ENCODE results near the gene RTP5. TPM values are rescaled to one million over a fixed set of nuclear protein-coding genes. Genes with fewer than 3 reads are reported as not detected.
A peak's percentile ranks its signal among the peaks of the same experiment; 100 is the strongest.

Gene RTP5
- total and polyA plus RNA-seq, 2 of the 8 experiments (the other 6 are each of a cell fraction or from before 2014, with no cell fraction given) = not detected

- H2BK12ac ChIP-seq (ENCODE audit: low read depth, low read length) = 0 out of 2 replicates have a peak overlapping the region, but pooled peaks have one; percentile 50
- CTCF ChIA-PET (ENCODE audit: partially characterized antibody) = no interaction called here
- DNase-seq (ENCODE audit: low read depth in 1 of 2, low spot score in 2 of 2) = no peak
Measured at GRCh38 chr2:241885291-241885945, 15.9 kb downstream of the RTP5 start.

More at GRCh38 chr2:241885291-241885945, 15.9 kb downstream of the RTP5 start:
- Histone ChIP-seq H3K56ac (replicated peaks; ENCODE audit: insufficient read length, low read depth, low read length) (no peak overlapping the region), H4K91ac (replicated peaks; ENCODE audit: insufficient read length, low read length) (no peak overlapping the region), H3K23ac (ENCODE audit: insufficient read length) (no peak overlapping the region), H4K5ac (ENCODE audit: insufficient read length, low read depth, low read length) (no peak overlapping the region), H3K4me3 (ENCODE audit: extremely low read depth in 1 of 4, insufficient read depth in 2 of 4, low read depth in 3 of 4, low read length in 4 of 4) (no peak overlapping the region), H2BK120ac (replicated peaks; ENCODE audit: low read depth, low read length) (no peak overlapping the region), H2AK5ac (ENCODE audit: low read depth, low read length) (peak overlapping the region; percentile 53; the same call in 1 of the 2 replicates), H4K8ac (ENCODE audit: extremely low read depth, insufficient read depth, low read length) (no peak overlapping the region; the same call in 1 of the 2 replicates), H3K36me3 (ENCODE audit: control insufficient read depth in 2 of 4, insufficient read depth in 4 of 4, low read length in 3 of 4) (no peaks in the 10 kb centered on the region), H3K18ac (ENCODE audit: extremely low read depth, low read length) (no peak overlapping the region; the same call in 1 of the 2 replicates), H2BK20ac (ENCODE audit: low read length) (no peak overlapping the region), H3K79me1 (ENCODE audit: low read depth, low read length) (no peaks in the 10 kb centered on the region), H3K79me2 (ENCODE audit: control insufficient read depth in 1 of 2, insufficient read depth in 2 of 2, low read length in 2 of 2) (no peaks in the 10 kb centered on the region), H3K4me1 (replicated peaks in 1 of 4; ENCODE audit: control insufficient read depth in 3 of 4, insufficient read depth in 4 of 4, low read length in 3 of 4) (peaks cover 3 to 9% (median 8%) of the 10 kb centered on the region in 4 experiments; a peak in 6 of 7 replicates), H3K9me3 (ENCODE audit: insufficient read depth in 2 of 2, low read depth in 1 of 2, low read length in 1 of 2) (peaks cover 0 to 4% of the 10 kb centered on the region in 2 experiments; a peak in 1 of 4 replicates), H4K20me1 (replicated peaks in 1 of 2; ENCODE audit: control insufficient read depth in 1 of 2, insufficient read depth in 2 of 2, low read length in 2 of 2) (no peaks in the 10 kb centered on the region), H3K23me2 (ENCODE audit: low read depth, low read length) (peaks cover 3% of the 10 kb centered on the region; the same call in 1 of the 2 replicates), H2AFZ (ENCODE audit: low read length) (no peak overlapping the region), H2BK15ac (ENCODE audit: low read length) (no peak overlapping the region), H3K9ac (replicated peaks in 1 of 4; ENCODE audit: extremely low read depth in 1 of 4, low read depth in 3 of 4, low read length in 3 of 4) (no peak overlapping the region), H3K27ac (ENCODE audit: low read depth, low read length) (no peak overlapping the region), H3K4ac (replicated peaks; ENCODE audit: insufficient read length, low read depth, low read length) (no peak overlapping the region), H3K4me2 (ENCODE audit: insufficient read depth in 1 of 2, low read depth in 2 of 2, low read length in 2 of 2) (no peak overlapping the region), H3K14ac (ENCODE audit: insufficient read length) (no peak overlapping the region), H3K27me3 (replicated peaks in 1 of 4; ENCODE audit: control insufficient read depth in 3 of 4, extremely low read depth in 1 of 4, insufficient read depth in 3 of 4, low read length in 3 of 4) (no peaks in the 10 kb centered on the region), H2BK5ac (ENCODE audit: low read depth, low read length) (no peak overlapping the region)
- TF ChIP-seq SAP30 (IDR thresholded peaks at IDR 0.05; ENCODE audit: insufficient read depth, insufficient replicate concordance, low read length) = no peak
- 90% methylated on average over 16 of the region's 16 CpGs; no CpG with 5 or more reads in 1 of the 2 experiments for WGBS, 2 experiments (ENCODE audit: extremely low coverage in 1 of 2, insufficient coverage in 1 of 2, insufficient read length in 1 of 2, insufficient replicate concordance in 2 of 2, low coverage in 1 of 2, low lambda C conversion rate in 2 of 2, missing lambda C conversion rate in 1 of 2)
- POLR2A ChIA-PET (ENCODE audit: partially characterized antibody) = interaction anchor here (0.7 kb wide), 1 partner anchor 819 kb away, joined by 3 read pairs; no protein-coding TSS in a partner anchor
- FAIRE-seq = no peak
